Astrocyte (in vitro differentiated cells and primary cell): ENCODE measurements around the gene IQCK. TPM values are rescaled to one million over a fixed set of nuclear protein-coding genes. Genes with fewer than 3 reads are reported as not detected.

ENCODE experiments used
- DNase-seq: peaks from one replicate; pipeline ENCODE4 v3.0.0-alpha.2; 2010; ENCODE audit warnings: low read depth
- FAIRE-seq: peaks from 2 replicates; lab custom pipeline; 2011; peaks lifted over from hg19 to GRCh38; lab: Jason Lieb, UNC
- H2AFZ ChIP-seq: 2 replicates; pipeline ENCODE4 v1.6.0; 2012; ENCODE audit warnings: low read depth, low read length, inconsistent platforms
- H3K27ac ChIP-seq: 2 replicates; pipeline ENCODE4 v1.5.1; 2011; ENCODE audit warnings: low read depth, low read length, inconsistent platforms
- H3K27me3 ChIP-seq: 2 replicates; pipeline ENCODE4 v1.6.0; 2011; ENCODE audit warnings: low read length, inconsistent platforms; ENCODE audit not compliant: insufficient read depth
- H3K36me3 ChIP-seq: 2 replicates; pipeline ENCODE4 v1.5.1; 2011; ENCODE audit warnings: low read length, inconsistent platforms; ENCODE audit not compliant: insufficient read depth
- H3K4me1 ChIP-seq: 2 replicates; pipeline ENCODE4 v1.5.1; 2011; ENCODE audit warnings: low read length, inconsistent platforms; ENCODE audit not compliant: insufficient read depth
- H3K4me2 ChIP-seq: 2 replicates; pipeline ENCODE4 v1.6.0; 2012; ENCODE audit warnings: low read length, inconsistent platforms
- H3K4me3 ChIP-seq: 2 replicates; pipeline ENCODE4 v1.5.1; 2011; ENCODE audit warnings: low read depth, mild to moderate bottlenecking, low read length, inconsistent platforms; ENCODE audit not compliant: insufficient read depth
- H3K79me2 ChIP-seq: 2 replicates; pipeline ENCODE4 v1.6.0; 2012; ENCODE audit warnings: mild to moderate bottlenecking, low read length, inconsistent platforms; ENCODE audit not compliant: insufficient read depth
- H3K9ac ChIP-seq: 2 replicates; pipeline ENCODE4 v1.6.0; 2012; ENCODE audit warnings: mild to moderate bottlenecking, low read length, inconsistent platforms
- H3K9me3 ChIP-seq: 2 replicates; pipeline ENCODE4 v1.5.1; 2012; ENCODE audit warnings: low read depth, mild to moderate bottlenecking, low read length, inconsistent platforms; ENCODE audit not compliant: insufficient read depth
- H4K20me1 ChIP-seq: 2 replicates; pipeline ENCODE4 v1.6.0; 2012; ENCODE audit warnings: low read length, inconsistent platforms; ENCODE audit not compliant: insufficient read depth
- H3K27ac Mint-ChIP-seq: one replicate; pipeline ENCODE4 v1.8.0; 2021; ENCODE audit warnings: mild to moderate bottlenecking, mixed read lengths; ENCODE audit not compliant: unreplicated experiment
- H3K27me3 Mint-ChIP-seq: one replicate; pipeline ENCODE4 v1.8.0; 2021; ENCODE audit warnings: low read depth, mixed read lengths; ENCODE audit not compliant: unreplicated experiment
- H3K36me3 Mint-ChIP-seq: one replicate; pipeline ENCODE4 v1.8.0; 2021; ENCODE audit warnings: low read depth, mixed read lengths; ENCODE audit not compliant: unreplicated experiment
- H3K4me1 Mint-ChIP-seq: one replicate; pipeline ENCODE4 v1.8.0; 2021; ENCODE audit warnings: low read depth, mixed read lengths; ENCODE audit not compliant: unreplicated experiment
- H3K4me3 Mint-ChIP-seq: one replicate; pipeline ENCODE4 v1.8.0; 2021; ENCODE audit warnings: mild to moderate bottlenecking, moderate library complexity, mixed read lengths; ENCODE audit not compliant: unreplicated experiment
- H3K9me3 Mint-ChIP-seq: one replicate; pipeline ENCODE4 v1.8.0; 2021; ENCODE audit warnings: mild to moderate bottlenecking, mixed read lengths; ENCODE audit not compliant: unreplicated experiment
- CTCF ChIP-seq: IDR thresholded peaks from 2 replicates; pipeline ENCODE4 v1.5.1; 2011; ENCODE audit warnings: low read depth, mild to moderate bottlenecking, inconsistent platforms, low read length, moderate library complexity; ENCODE audit not compliant: insufficient read depth
- EZH2 ChIP-seq: IDR thresholded peaks from 2 replicates; pipeline ENCODE4 v1.6.1; 2012; ENCODE audit warnings: mild to moderate bottlenecking, low read length, inconsistent platforms; ENCODE audit not compliant: insufficient read depth
- total RNA-seq: library from RNA; stranded (reverse); gene quantifications from 2 replicates; pipeline ENCODE4 v1.2.1, GENCODE V29; 2021

Gene IQCK
- total RNA-seq, 1 donor from 2014 or later = 5.9 TPM

GRCh38 chr16:19883966-19884485 lies 166.0 kb downstream of the IQCK start:
- H3K36me3 ChIP-seq = no peaks in the 10 kb centered on the region
- Mint-ChIP-seq H3K27ac (no peak overlapping the region), H3K4me3 (peak overlapping the region; percentile 80), H3K36me3 (peaks cover 2% of the 10 kb centered on the region), H3K4me1 (peaks cover 11% of the 10 kb centered on the region), H3K27me3 (peaks cover 6% of the 10 kb centered on the region), H3K9me3 (peaks cover 5% of the 10 kb centered on the region)
- no peak overlapping the region for H3K27ac ChIP-seq
- H3K4me2 ChIP-seq = peak overlapping the region; percentile 94
- DNase-seq (no peak), FAIRE-seq (no peak)
- H3K79me2 ChIP-seq = peaks cover 5% of the 10 kb centered on the region
- TF ChIP-seq EZH2 (no peak), CTCF (no peak)
- no peaks in the 10 kb centered on the region for H3K9me3 ChIP-seq
- peaks cover 24% of the 10 kb centered on the region for H3K4me1 ChIP-seq
- H4K20me1 ChIP-seq = peaks cover 9% of the 10 kb centered on the region
- peak overlapping the region; percentile 65 for H3K9ac ChIP-seq
- H3K27me3 ChIP-seq = peaks cover 21% of the 10 kb centered on the region
- peak overlapping the region; percentile 63 for H3K4me3 ChIP-seq
- peak overlapping the region; percentile 73 for H2AFZ ChIP-seq

- H3K4me1 ChIP-seq = peaks cover 24% of the 10 kb centered on the region
- peaks cover 9% of the 10 kb centered on the region for H4K20me1 ChIP-seq
- H3K27ac ChIP-seq = no peak within 1 kb of the TSS
- Mint-ChIP-seq H3K27ac (no peak within 1 kb of the TSS), H3K4me1 (peaks cover 5% of the 10 kb centered on the region), H3K9me3 (peaks cover 5% of the 10 kb centered on the region), H3K27me3 (peaks cover 6% of the 10 kb centered on the region), H3K36me3 (peaks cover 2% of the 10 kb centered on the region), H3K4me3 (peak within 1 kb of the TSS; percentile 82)
- FAIRE-seq (no peak), DNase-seq (peak; percentile 4)
- peak within 1 kb of the TSS; percentile 63 for H3K4me3 ChIP-seq
- H3K9me3 ChIP-seq = no peaks in the 10 kb centered on the region
- peak within 1 kb of the TSS; percentile 94 for H3K4me2 ChIP-seq
- H3K79me2 ChIP-seq = peaks cover 5% of the 10 kb centered on the region
- peaks cover 21% of the 10 kb centered on the region for H3K27me3 ChIP-seq
- peak within 1 kb of the TSS; percentile 75 for H2AFZ ChIP-seq
- H3K9ac ChIP-seq = peak within 1 kb of the TSS; percentile 65
- H3K36me3 ChIP-seq = no peaks in the 10 kb centered on the region
- TF ChIP-seq EZH2 = peak; percentile 75
- no peak for TF ChIP-seq CTCF
These were observed 166.8 kb downstream of the IQCK start, which contains the start of gene GPRC5B for GRCh38 chr16:19884611-19885450. TSS of gene GPRC5B (minus strand) at chr16:19884848. CDS start at chr16:19872845, 12,003 bp downstream.
